GM12892 (cell line): Measurements from ENCODE around the gene RPL34.

Experiments
- POLR2A ChIP-seq: IDR thresholded peaks from 2 replicates; pipeline ENCODE4 v1.6.1; 2011; ENCODE audit warnings: low read depth, low read length, control low read depth
- POLR2AphosphoS5 ChIP-seq: IDR thresholded peaks from 2 replicates; pipeline ENCODE4 v1.6.1; 2011; ENCODE audit warnings: low read depth, low read length, control low read depth
- TAF1 ChIP-seq: IDR thresholded peaks from 2 replicates; pipeline ENCODE4 v1.6.1; 2011; ENCODE audit warnings: low read depth, mild to moderate bottlenecking, control low read depth, low read length, borderline replicate concordance

- TF ChIP-seq POLR2A (no peak), POLR2AphosphoS5 (no peak), TAF1 (no peak)
Observed at GRCh38 chr4:108611365-108611764, 9.0 kb upstream of the RPL34 start.
